ENCODE results near the gene SLC2A11.
"Not testable (repeated sequence)": the region's sequence is repeated elsewhere in the genome, so short reads cannot be mapped to it uniquely, and the experiment has no call there.

Gene SLC2A11

GRCh38 chr22:23862103-23862502, 4.4 kb downstream of the SLC2A11 start:
- TF ChIP-seq, protein P1, sequence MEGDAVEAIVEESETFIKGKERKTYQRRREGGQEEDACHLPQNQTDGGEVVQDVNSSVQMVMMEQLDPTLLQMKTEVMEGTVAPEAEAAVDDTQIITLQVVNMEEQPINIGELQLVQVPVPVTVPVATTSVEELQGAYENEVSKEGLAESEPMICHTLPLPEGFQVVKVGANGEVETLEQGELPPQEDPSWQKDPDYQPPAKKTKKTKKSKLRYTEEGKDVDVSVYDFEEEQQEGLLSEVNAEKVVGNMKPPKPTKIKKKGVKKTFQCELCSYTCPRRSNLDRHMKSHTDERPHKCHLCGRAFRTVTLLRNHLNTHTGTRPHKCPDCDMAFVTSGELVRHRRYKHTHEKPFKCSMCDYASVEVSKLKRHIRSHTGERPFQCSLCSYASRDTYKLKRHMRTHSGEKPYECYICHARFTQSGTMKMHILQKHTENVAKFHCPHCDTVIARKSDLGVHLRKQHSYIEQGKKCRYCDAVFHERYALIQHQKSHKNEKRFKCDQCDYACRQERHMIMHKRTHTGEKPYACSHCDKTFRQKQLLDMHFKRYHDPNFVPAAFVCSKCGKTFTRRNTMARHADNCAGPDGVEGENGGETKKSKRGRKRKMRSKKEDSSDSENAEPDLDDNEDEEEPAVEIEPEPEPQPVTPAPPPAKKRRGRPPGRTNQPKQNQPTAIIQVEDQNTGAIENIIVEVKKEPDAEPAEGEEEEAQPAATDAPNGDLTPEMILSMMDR (IDR thresholded peaks at IDR 0.05; ENCODE audit: low read depth, low read length) = peak; percentile 59
- DNase-seq (ENCODE audit: extremely low read depth, low read depth) = no peak

DNA sequence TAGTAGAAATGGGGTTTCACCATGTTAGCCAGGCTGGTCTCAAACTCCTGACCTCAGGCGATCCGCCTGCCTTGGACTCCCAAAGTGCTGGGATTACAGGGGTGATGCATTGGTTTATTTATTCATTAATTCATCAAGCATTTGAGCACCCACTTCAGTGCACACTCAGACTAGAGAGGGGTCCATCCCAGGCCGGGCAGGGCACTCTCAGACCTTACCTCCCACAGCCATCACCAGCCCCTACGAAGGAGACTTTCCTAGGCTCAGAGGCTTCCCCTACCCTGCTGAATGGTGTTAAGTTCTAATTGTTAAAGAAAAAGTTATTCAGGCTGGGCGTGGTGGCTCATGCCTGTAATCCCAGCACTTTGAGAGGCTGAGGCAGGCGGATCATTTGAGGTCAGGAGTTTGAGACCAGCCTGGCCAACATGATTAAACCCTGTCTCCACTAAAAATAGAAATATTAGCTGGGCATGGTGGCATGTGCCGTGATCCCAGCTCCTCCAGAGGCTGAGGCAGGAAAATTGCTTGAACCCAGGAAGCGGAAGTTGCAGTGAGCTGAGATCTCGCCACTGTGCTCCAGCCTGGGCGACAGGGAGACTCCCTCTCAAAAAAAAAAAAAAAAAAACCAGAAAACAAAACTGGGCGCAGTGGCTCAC, 7.0 kb downstream of the SLC2A11 start:
- DNase-seq (ENCODE audit: extremely low read depth, low read depth) = not testable (repeated sequence)

GRCh38 chr22:23868580-23868979, 10.9 kb downstream of the SLC2A11 start:
- DNase-seq (ENCODE audit: extremely low read depth, low read depth) = no peak
- TF ChIP-seq, protein P1 (IDR thresholded peaks at IDR 0.05; ENCODE audit: low read depth, low read length) = no peak

DNA sequence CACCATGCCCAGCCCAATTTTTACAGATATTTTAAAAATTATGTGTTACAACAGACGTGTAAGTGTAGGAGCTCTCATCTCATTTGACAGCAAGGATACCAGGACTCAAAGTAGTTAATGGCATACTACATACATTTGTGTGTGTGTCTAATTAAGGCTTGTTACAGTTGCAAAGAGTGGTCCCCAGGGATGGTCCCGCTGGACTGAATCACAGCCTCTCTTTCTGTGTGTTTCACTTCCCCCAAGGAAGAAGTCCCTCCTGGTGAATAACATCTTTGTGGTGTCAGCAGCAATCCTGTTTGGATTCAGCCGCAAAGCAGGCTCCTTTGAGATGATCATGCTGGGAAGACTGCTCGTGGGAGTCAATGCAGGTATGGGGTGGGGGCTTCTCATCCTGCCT, 17.2 kb downstream of the SLC2A11 start:
- DNase-seq (ENCODE audit: extremely low read depth, low read depth) = no peak

DNA sequence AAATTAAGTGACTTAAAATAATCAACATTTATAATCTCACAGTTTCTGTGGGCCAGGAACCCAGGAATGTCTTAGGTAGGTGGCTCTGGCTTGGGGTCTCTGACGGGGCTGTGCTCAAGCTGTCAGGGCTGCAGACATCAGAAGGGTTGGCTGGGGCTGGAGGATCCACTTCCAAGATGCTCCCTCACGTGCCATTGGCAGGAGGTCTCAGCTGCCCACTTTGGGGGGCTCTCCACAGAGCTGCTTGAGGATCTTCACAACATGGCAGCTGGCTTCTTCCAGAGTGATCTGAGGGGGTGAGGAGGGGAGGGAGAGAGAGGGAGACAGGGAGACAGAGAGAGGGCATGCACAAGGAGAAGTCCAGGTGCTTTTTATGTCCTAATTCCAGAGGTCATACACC, 18.1 kb downstream of the SLC2A11 start:
- TF ChIP-seq, protein P1 (IDR thresholded peaks at IDR 0.05; ENCODE audit: low read depth, low read length) = no peak

More for the DNA sequence above, 17.2 kb downstream of the SLC2A11 start:
- TF ChIP-seq, protein P1 (IDR thresholded peaks at IDR 0.05; ENCODE audit: low read depth, low read length) = no peak

DNA sequence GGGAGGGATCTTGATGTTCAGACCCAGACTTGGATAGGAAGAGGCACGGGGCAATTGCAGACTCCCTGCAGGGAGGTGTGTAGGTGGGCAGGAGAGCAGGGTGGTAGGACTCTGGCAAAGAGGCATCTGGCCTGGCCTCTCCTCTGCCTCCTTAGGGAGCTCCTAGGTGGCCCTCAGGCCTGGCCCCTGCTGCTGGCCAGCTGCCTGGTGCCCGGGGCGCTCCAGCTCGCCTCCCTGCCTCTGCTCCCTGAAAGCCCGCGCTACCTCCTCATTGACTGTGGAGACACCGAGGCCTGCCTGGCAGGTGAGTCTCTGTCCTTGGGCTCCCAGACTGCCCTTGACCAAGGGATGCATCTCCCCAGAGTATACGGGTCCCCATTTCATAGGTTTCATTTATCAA, 19.9 kb downstream of the SLC2A11 start:
- no peak for DNase-seq (ENCODE audit: extremely low read depth, low read depth)
- TF ChIP-seq, protein P1 (IDR thresholded peaks at IDR 0.05; ENCODE audit: low read depth, low read length) = no peak

More for the DNA sequence above, 18.1 kb downstream of the SLC2A11 start:
- no peak for DNase-seq (ENCODE audit: extremely low read depth, low read depth)

GRCh38 chr22:23878219-23878618, 20.5 kb downstream of the SLC2A11 start:
- no peak for DNase-seq (ENCODE audit: extremely low read depth, low read depth)
- TF ChIP-seq, protein P1 (IDR thresholded peaks at IDR 0.05; ENCODE audit: low read depth, low read length) = no peak

DNA sequence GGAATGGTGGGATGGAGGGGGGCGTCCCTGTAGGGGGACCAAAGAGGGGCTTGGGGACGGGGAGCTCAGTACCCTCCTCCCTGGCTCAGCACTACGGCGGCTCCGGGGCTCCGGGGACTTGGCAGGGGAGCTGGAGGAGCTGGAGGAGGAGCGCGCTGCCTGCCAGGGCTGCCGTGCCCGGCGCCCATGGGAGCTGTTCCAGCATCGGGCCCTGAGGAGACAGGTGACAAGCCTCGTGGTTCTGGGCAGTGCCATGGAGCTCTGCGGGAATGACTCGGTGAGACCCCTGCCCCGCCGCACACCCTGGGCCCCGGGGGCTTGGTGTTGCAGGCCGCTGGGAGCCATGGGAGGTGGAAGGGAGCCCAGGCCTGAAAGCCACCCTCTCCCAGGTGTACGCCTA, 24.7 kb downstream of the SLC2A11 start:
- TF ChIP-seq, protein P1 (IDR thresholded peaks at IDR 0.05; ENCODE audit: low read depth, low read length) = no peak
- DNase-seq (ENCODE audit: extremely low read depth, low read depth) = no peak

Data from AG09319 (cell line).